Measurements from ENCODE around the gene MTMR3. TPM values are rescaled to one million over a fixed set of nuclear protein-coding genes. Genes with fewer than 3 reads are reported as not detected.
A peak's percentile ranks its signal among the peaks of the same experiment; 100 is the strongest.

MTMR3 gene
- total and polyA plus RNA-seq, 12 donors = 23.5 to 80.7 (median 40.9) TPM

- intact Hi-C loops (cut with DNase I) = no loop called here
- Histone ChIP-seq H3K27me3 (no peaks in the 10 kb centered on the region), H3K27ac (no peak overlapping the region), H3K4me1 (replicated peaks in 1 of 2) (peaks cover 6 to 12% of the 10 kb centered on the region in 2 donors), H3K4me3 (no peak overlapping the region), H3K9me3 (replicated peaks in 1 of 3) (no peaks in the 10 kb centered on the region), H3K36me3 (replicated peaks in 1 of 2) (no peaks in the 10 kb centered on the region)
- WGBS, 4 donors = 52 to 100% (median 82%) methylated on average over 2 of the region's 2 CpGs
- no peak for DNase-seq
- TF ChIP-seq POLR2A (IDR thresholded peaks at IDR 0.05) (no peak), CTCF (IDR thresholded peaks at IDR 0.05) (no peak)
Observed at GRCh38 chr22:30041475-30041874, 158.5 kb downstream of the MTMR3 start.

- no peak for TF ChIP-seq CTCF (IDR thresholded peaks at IDR 0.05)
- no peak for TF ChIP-seq POLR2A (IDR thresholded peaks at IDR 0.05)
- Histone ChIP-seq H3K36me3 (replicated peaks in 1 of 2) (no peaks in the 10 kb centered on the region), H3K4me1 (replicated peaks in 1 of 2) (peaks cover 6 to 12% of the 10 kb centered on the region in 2 donors), H3K9me3 (replicated peaks in 1 of 3) (no peaks in the 10 kb centered on the region), H3K27me3 (no peaks in the 10 kb centered on the region), H3K4me3 (no peak overlapping the region), H3K27ac (no peak overlapping the region)
- DNase-seq = no peak
- 90 to 94% (median 92%) methylated on average over 2 of the region's 2 CpGs for WGBS, 4 donors
- intact Hi-C loops (cut with DNase I) = no loop called here
Observed at GRCh38 chr22:30041881-30042280, 158.9 kb downstream of the MTMR3 start.

- WGBS, 4 donors = 46 to 78% (median 65%) methylated on average over 4 of the region's 4 CpGs
- Histone ChIP-seq H3K9me3 (replicated peaks in 1 of 3) (no peaks in the 10 kb centered on the region), H3K4me3 (no peak overlapping the region), H3K4me1 (replicated peaks in 1 of 2) (peaks cover 6 to 12% of the 10 kb centered on the region in 2 donors), H3K27ac (no peak overlapping the region), H3K27me3 (no peaks in the 10 kb centered on the region), H3K36me3 (replicated peaks in 1 of 2) (no peaks in the 10 kb centered on the region)
- TF ChIP-seq CTCF (IDR thresholded peaks at IDR 0.05) (no peak), POLR2A (IDR thresholded peaks at IDR 0.05) (no peak)
- no peak for DNase-seq
- intact Hi-C loops (cut with DNase I) = no loop called here
Observed at GRCh38 chr22:30043161-30043560, 160.2 kb downstream of the MTMR3 start.

- intact Hi-C loops (cut with DNase I) = no loop called here
- H3K4me3 ChIP-seq = no peak overlapping the region
- no peaks in the 10 kb centered on the region for H3K36me3 ChIP-seq (replicated peaks in 1 of 2)
- no peaks in the 10 kb centered on the region for H3K27me3 ChIP-seq
- H3K4me1 ChIP-seq (replicated peaks in 1 of 2) = peaks cover 6 to 12% of the 10 kb centered on the region in 2 donors
- peak in 6 of 7 donors; percentile 44 to 66 (median 56) for DNase-seq
- no peak for TF ChIP-seq POLR2A (IDR thresholded peaks at IDR 0.05)
- TF ChIP-seq CTCF (IDR thresholded peaks at IDR 0.05) = no peak
- H3K27ac ChIP-seq = peak overlapping the region in 2 of 5 donors; percentile 6 to 27
- no peaks in the 10 kb centered on the region for H3K9me3 ChIP-seq (replicated peaks in 1 of 3)
- WGBS, 4 donors = 37 to 54% (median 48%) methylated on average over 3 of the region's 3 CpGs
Observed at GRCh38 chr22:30044369-30044768, 161.4 kb downstream of the MTMR3 start.

Measured in adrenal gland (tissue), 12 donors.